SK-N-SH (cell line): Measurements from ENCODE around the gene NFATC4.

ENCODE experiments used
- EP300 ChIP-seq, 2 experiments: IDR thresholded peaks; 2 replicates each; pipeline versions ENCODE4 v1.4.0 to v1.6.1; 2012; ENCODE audit warnings: borderline replicate concordance in 1 of 2, low read depth in 1 of 2, low read length in 1 of 2
- MAX ChIP-seq: IDR thresholded peaks from 2 replicates; pipeline ENCODE4 v1.4.0; 2012; ENCODE audit warnings: low read depth
- MXI1 ChIP-seq: IDR thresholded peaks from 2 replicates; pipeline ENCODE4 v1.6.1; 2012; ENCODE audit warnings: mild to moderate bottlenecking, low read depth, low read length, improper control_type of control experiment
- NRF1 ChIP-seq: IDR thresholded peaks from 2 replicates; pipeline ENCODE4 v1.6.1; 2012; ENCODE audit warnings: low read depth, mild to moderate bottlenecking, low read length
- POLR2AphosphoS5 ChIP-seq: IDR thresholded peaks from 2 replicates; pipeline ENCODE4 v1.6.1; 2012; ENCODE audit warnings: low read depth, low read length
- RFX5 ChIP-seq: IDR thresholded peaks from 2 replicates; pipeline ENCODE4 v1.6.1; 2012; ENCODE audit warnings: mild to moderate bottlenecking, improper control_type of control experiment, low read length
- RXRA ChIP-seq: IDR thresholded peaks from 2 replicates; pipeline ENCODE4 v1.4.0; 2012; ENCODE audit warnings: low read depth, mild to moderate bottlenecking, borderline replicate concordance
- TAF1 ChIP-seq: IDR thresholded peaks from 2 replicates; pipeline ENCODE4 v1.6.1; 2012; ENCODE audit warnings: low read depth, mild to moderate bottlenecking, low read length, moderate library complexity, borderline replicate concordance
- YY1 ChIP-seq: IDR thresholded peaks from 2 replicates; pipeline ENCODE4 v1.4.0; 2012; ENCODE audit warnings: low read depth, mild to moderate bottlenecking
- TF ChIP-seq, protein P1 (sequence below): fragments of 200-600 bp; sonication (generic); IDR thresholded peaks from 2 replicates; pipeline ENCODE4 v1.6.1; 2017; ENCODE audit warnings: antibody characterized with exemption, mild to moderate bottlenecking, moderate library complexity

DNA sequence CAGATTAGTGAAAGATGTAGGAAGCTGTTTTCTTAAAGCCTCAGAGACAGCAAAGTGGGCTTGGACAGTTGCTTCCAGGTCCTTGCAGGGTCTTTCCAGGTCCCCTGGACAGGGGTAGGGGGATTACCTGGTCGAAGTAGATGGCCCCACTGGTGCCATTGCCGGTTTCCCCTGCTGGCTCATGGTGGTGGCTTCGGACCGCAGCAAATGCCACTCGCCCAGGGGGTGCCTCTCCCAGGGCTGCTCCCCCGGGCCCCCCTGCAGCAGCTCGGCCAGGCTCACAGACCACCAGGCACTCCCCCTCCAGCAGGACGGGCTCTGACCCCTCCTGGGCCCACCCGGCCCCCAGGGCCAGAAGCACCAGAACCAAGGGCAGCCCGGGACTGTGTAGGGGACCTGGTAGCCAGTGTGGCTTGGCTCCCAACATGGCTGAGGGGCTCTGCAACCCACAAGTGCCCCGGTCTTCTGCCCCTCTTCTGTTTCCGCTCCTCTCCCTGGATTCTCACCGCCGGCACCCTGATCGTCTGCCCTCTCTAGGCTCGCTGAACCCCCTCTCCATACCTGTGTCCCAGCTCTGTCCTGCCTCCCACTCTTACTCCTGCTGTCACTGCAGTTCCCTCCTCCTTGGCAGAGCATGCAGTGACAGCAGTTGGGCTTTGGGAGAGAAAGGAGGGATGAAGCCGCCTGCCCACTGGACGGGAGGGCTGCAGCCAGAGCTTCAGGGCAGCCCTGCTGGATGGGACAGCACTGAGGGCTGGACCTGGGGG lies 60.8 kb downstream of the NFATC4 start:
- TF ChIP-seq, protein P1, sequence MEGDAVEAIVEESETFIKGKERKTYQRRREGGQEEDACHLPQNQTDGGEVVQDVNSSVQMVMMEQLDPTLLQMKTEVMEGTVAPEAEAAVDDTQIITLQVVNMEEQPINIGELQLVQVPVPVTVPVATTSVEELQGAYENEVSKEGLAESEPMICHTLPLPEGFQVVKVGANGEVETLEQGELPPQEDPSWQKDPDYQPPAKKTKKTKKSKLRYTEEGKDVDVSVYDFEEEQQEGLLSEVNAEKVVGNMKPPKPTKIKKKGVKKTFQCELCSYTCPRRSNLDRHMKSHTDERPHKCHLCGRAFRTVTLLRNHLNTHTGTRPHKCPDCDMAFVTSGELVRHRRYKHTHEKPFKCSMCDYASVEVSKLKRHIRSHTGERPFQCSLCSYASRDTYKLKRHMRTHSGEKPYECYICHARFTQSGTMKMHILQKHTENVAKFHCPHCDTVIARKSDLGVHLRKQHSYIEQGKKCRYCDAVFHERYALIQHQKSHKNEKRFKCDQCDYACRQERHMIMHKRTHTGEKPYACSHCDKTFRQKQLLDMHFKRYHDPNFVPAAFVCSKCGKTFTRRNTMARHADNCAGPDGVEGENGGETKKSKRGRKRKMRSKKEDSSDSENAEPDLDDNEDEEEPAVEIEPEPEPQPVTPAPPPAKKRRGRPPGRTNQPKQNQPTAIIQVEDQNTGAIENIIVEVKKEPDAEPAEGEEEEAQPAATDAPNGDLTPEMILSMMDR: no peak
- TF ChIP-seq MAX (no peak), MXI1 (no peak), NRF1 (no peak), EP300 (IDR thresholded peaks at IDR 0.05; ENCODE audit: borderline replicate concordance in 1 of 2, low read depth in 1 of 2, low read length in 1 of 2) (no peak), RFX5 (no peak), RXRA (no peak), TAF1 (no peak), POLR2AphosphoS5 (no peak), YY1 (no peak)
